ENCODE data around the gene DOCK9. TPM values are rescaled to one million over a fixed set of nuclear protein-coding genes. Genes with fewer than 3 reads are reported as not detected.

Gene DOCK9
- total and polyA plus RNA-seq, 2 experiments from 2014 or later = 16.4 to 38.9 TPM

DNA sequence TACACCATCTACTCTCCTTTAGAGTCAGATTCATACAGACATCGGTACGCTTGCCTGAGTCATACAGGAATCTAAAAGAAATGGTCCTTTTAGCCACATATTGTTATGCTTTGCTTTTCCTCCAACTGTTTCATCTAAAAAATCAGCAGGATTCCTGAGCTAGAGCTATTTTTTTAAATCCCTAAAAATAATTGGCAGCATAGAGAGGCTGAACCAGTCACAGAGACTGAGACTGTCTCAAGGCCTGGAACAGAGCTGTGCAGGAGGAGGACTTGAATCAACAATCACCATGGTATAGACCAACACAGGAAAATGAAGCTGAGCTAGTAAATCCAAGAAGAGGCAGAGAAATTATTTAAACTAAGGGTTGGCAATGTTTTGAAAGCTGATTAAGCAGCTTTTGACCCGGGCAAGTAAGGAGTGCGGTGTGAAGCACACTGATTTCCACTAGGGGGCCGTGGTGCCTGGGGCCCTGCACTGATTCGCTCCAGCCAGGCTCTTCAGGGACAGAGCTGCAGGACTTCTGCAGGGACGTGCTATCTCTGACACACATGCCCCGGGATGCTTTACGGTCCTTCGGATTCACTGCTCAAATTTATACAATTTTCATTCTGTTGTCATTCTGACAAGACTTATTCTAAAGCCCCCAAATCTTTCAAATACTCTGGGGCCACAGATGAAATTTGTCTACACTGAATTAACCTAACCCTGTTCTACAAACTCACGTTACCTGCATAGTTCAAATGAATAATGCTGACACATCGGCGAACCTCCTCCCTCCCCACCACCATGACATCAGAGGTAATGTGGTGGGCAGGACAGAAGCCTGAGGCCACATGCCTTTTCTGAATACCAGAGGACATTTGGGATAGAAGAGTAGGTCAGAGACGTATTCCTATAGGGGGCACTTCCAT is 137.8 kb downstream of the DOCK9 start:
- Histone ChIP-seq H3K4me2 (no peak overlapping the region), H3K4me1 (ENCODE audit: insufficient read depth) (peaks cover 10% of the 10 kb centered on the region), H4K20me1 (ENCODE audit: insufficient read depth, poor library complexity, severe bottlenecking) (no peaks in the 10 kb centered on the region), H2AFZ (peak overlapping the region; percentile 37), H3K4me3 (no peak overlapping the region), H3K9me3 (ENCODE audit: low read depth) (no peaks in the 10 kb centered on the region), H3K9me2 (replicated peaks; ENCODE audit: insufficient read depth) (no peaks in the 10 kb centered on the region), H3K27ac (no peak overlapping the region), H3K27me3 (no peaks in the 10 kb centered on the region), H3K36me3 (replicated peaks; ENCODE audit: insufficient read depth, low read depth) (no peaks in the 10 kb centered on the region), H3K79me2 (no peaks in the 10 kb centered on the region)
- peak; percentile 85 for DNase-seq (ENCODE audit: low spot score)
- WGBS (ENCODE audit: low lambda C conversion rate, missing lambda C conversion rate) = 39% methylated on average over 14 of the region's 14 CpGs
- no peak for TF ChIP-seq EZH2 (IDR thresholded peaks at IDR 0.05; ENCODE audit: borderline replicate concordance)
- TF ChIP-seq EZH2phosphoT487 (IDR thresholded peaks at IDR 0.05; ENCODE audit: low read depth, severe bottlenecking, unreplicated experiment) = no peak
- TF ChIP-seq, protein P1, sequence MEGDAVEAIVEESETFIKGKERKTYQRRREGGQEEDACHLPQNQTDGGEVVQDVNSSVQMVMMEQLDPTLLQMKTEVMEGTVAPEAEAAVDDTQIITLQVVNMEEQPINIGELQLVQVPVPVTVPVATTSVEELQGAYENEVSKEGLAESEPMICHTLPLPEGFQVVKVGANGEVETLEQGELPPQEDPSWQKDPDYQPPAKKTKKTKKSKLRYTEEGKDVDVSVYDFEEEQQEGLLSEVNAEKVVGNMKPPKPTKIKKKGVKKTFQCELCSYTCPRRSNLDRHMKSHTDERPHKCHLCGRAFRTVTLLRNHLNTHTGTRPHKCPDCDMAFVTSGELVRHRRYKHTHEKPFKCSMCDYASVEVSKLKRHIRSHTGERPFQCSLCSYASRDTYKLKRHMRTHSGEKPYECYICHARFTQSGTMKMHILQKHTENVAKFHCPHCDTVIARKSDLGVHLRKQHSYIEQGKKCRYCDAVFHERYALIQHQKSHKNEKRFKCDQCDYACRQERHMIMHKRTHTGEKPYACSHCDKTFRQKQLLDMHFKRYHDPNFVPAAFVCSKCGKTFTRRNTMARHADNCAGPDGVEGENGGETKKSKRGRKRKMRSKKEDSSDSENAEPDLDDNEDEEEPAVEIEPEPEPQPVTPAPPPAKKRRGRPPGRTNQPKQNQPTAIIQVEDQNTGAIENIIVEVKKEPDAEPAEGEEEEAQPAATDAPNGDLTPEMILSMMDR (IDR thresholded peaks at IDR 0.05; ENCODE audit: poor library complexity) = peak; percentile 71

DNA sequence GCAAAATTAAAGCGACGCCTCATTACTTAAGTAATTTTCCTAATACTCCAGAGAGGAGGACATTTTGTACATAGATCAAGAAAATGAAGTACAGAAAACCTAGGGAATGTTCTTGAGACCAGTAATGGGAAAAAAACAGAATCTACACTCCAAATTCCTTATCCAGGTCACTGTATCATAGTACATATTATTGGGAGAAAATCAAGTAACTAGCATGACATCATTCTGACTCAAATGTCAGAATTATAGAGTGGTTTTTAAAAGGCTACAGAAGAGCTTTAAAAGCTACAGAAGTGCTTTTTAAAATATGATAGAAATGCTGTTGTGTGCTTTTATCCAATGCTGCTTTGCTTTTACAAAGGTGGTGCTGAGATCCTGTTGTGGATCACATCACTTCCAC is 139.1 kb downstream of the DOCK9 start:
- H4K20me1 ChIP-seq (ENCODE audit: insufficient read depth, poor library complexity, severe bottlenecking) = no peaks in the 10 kb centered on the region
- no peaks in the 10 kb centered on the region for H3K79me2 ChIP-seq
- H3K4me3 ChIP-seq = no peak overlapping the region
- H3K9me2 ChIP-seq (replicated peaks; ENCODE audit: insufficient read depth) = no peaks in the 10 kb centered on the region
- H2AFZ ChIP-seq = no peak overlapping the region
- H3K36me3 ChIP-seq (replicated peaks; ENCODE audit: insufficient read depth, low read depth) = no peaks in the 10 kb centered on the region
- H3K9me3 ChIP-seq (ENCODE audit: low read depth) = no peaks in the 10 kb centered on the region
- WGBS (ENCODE audit: low lambda C conversion rate, missing lambda C conversion rate) = 100% methylated on average over 2 of the region's 2 CpGs
- no peak overlapping the region for H3K4me2 ChIP-seq
- H3K27ac ChIP-seq = no peak overlapping the region
- DNase-seq (ENCODE audit: low spot score) = no peak
- H3K27me3 ChIP-seq = no peaks in the 10 kb centered on the region
- peaks cover 10% of the 10 kb centered on the region for H3K4me1 ChIP-seq (ENCODE audit: insufficient read depth)
- TF ChIP-seq, protein P1 (IDR thresholded peaks at IDR 0.05; ENCODE audit: poor library complexity) = no peak
- TF ChIP-seq EZH2phosphoT487 (IDR thresholded peaks at IDR 0.05; ENCODE audit: low read depth, severe bottlenecking, unreplicated experiment) (no peak), EZH2 (IDR thresholded peaks at IDR 0.05; ENCODE audit: borderline replicate concordance) (no peak)

DNA sequence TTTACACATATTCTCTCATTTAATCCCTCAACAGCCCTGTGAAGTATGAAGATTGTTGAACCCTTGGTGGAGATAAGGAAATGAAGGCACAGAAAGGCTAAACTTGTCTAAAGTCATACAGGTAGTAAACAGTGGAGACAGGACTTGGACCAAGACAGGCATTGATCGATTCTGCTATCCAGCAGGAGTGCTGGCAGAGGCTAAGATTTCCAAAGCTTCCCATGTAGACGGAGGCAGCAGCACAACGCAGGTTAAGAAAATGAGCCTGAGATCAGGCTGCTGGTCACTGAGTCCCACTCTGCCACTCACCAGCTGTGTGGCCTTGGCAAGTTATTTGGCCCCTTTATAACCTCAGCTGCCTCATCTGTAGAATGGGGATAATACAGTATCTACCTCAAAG is 140.0 kb downstream of the DOCK9 start:
- Histone ChIP-seq H3K9me3 (ENCODE audit: low read depth) (no peaks in the 10 kb centered on the region), H3K4me2 (no peak overlapping the region), H3K36me3 (replicated peaks; ENCODE audit: insufficient read depth, low read depth) (no peaks in the 10 kb centered on the region), H3K27ac (no peak overlapping the region), H3K27me3 (no peaks in the 10 kb centered on the region), H3K4me1 (ENCODE audit: insufficient read depth) (peaks cover 10% of the 10 kb centered on the region), H3K9me2 (replicated peaks; ENCODE audit: insufficient read depth) (no peaks in the 10 kb centered on the region), H3K4me3 (no peak overlapping the region), H2AFZ (no peak overlapping the region), H3K79me2 (no peaks in the 10 kb centered on the region), H4K20me1 (ENCODE audit: insufficient read depth, poor library complexity, severe bottlenecking) (no peaks in the 10 kb centered on the region)
- DNase-seq (ENCODE audit: low spot score) = no peak
- TF ChIP-seq EZH2phosphoT487 (IDR thresholded peaks at IDR 0.05; ENCODE audit: low read depth, severe bottlenecking, unreplicated experiment) (no peak), EZH2 (IDR thresholded peaks at IDR 0.05; ENCODE audit: borderline replicate concordance) (no peak)
- TF ChIP-seq, protein P1 (IDR thresholded peaks at IDR 0.05; ENCODE audit: poor library complexity) = no peak
- 92% methylated on average over 3 of the region's 3 CpGs for WGBS (ENCODE audit: low lambda C conversion rate, missing lambda C conversion rate)

Measured in hepatocyte (in vitro differentiated cells).